Stimulated activated CD4-positive, alpha-beta T cell treated with anti-CD3 and anti-CD28 coated beads, TNF-alpha, amount 100 ng/mL, for 24 hours (primary cell): ENCODE results near the gene TCERG1.

Experiments
- DNase-seq, 3 experiments: peaks; one replicate each; pipeline ENCODE4 v3.0.0-alpha.2; 2020; ENCODE audit warnings: low read depth in 3 of 3

TCERG1 gene

GRCh38 chr5:146446861-146447733, at the start of gene TCERG1:
TSS of gene TCERG1 (plus strand) at chr5:146447333. CDS start at chr5:146447350, 17 bp downstream.
- DNase-seq, result peak; percentile 94 to 98 (median 96)

GRCh38 chr5:146398826-146399225, 48.3 kb upstream of the TCERG1 start:
- no peak for DNase-seq

- DNase-seq, result no peak
These were observed 47.7 kb upstream of the TCERG1 start for GRCh38 chr5:146399481-146399880.

GRCh38 chr5:146400201-146400600, 46.9 kb upstream of the TCERG1 start:
- no peak for DNase-seq

GRCh38 chr5:146401021-146401420, 46.1 kb upstream of the TCERG1 start:
- DNase-seq, result no peak

- no peak for DNase-seq
These were observed 44.2 kb upstream of the TCERG1 start for GRCh38 chr5:146402949-146403348.

GRCh38 chr5:146409054-146409671, 38.0 kb upstream of the TCERG1 start:
- DNase-seq, result no peak

- no peak for DNase-seq
These were observed 36.9 kb upstream of the TCERG1 start for GRCh38 chr5:146410272-146410671.

- no peak for DNase-seq
These were observed 27.4 kb upstream of the TCERG1 start for GRCh38 chr5:146419696-146420095.

- DNase-seq, result no peak
These were observed 22.1 kb upstream of the TCERG1 start for GRCh38 chr5:146425023-146425422.

- DNase-seq, result no peak
These were observed 20.8 kb upstream of the TCERG1 start for GRCh38 chr5:146426305-146426704.

GRCh38 chr5:146426853-146427618, 20.1 kb upstream of the TCERG1 start:
- no peak for DNase-seq

- no peak for DNase-seq
These were observed 19.5 kb upstream of the TCERG1 start for GRCh38 chr5:146427619-146427997.

GRCh38 chr5:146428658-146429057, 18.5 kb upstream of the TCERG1 start:
- no peak for DNase-seq

GRCh38 chr5:146440353-146440752, 6.8 kb upstream of the TCERG1 start:
- DNase-seq, result no peak

- DNase-seq, result no peak
These were observed 6.2 kb upstream of the TCERG1 start for GRCh38 chr5:146440870-146441495.

GRCh38 chr5:146441896-146442295, 5.2 kb upstream of the TCERG1 start:
- no peak for DNase-seq

- DNase-seq, result peak in 2 of 3 experiments; percentile 8 to 23
These were observed 724 bp downstream of the TCERG1 start for GRCh38 chr5:146447734-146448380.

GRCh38 chr5:146448783-146449519, 1.8 kb downstream of the TCERG1 start:
- no peak for DNase-seq

GRCh38 chr5:146450002-146450401, 2.9 kb downstream of the TCERG1 start:
- DNase-seq, result no peak

GRCh38 chr5:146451411-146451810, 4.3 kb downstream of the TCERG1 start:
- no peak for DNase-seq
